ENCODE data around the gene TULP1. TPM values are rescaled to one million over a fixed set of nuclear protein-coding genes. Genes with fewer than 3 reads are reported as not detected.

The TULP1 gene
- total and polyA plus RNA-seq, 2 of the 13 experiments (the other 11 are each of a cell fraction or from before 2014, with no cell fraction given), result not detected

GRCh38 chr6:35505999-35506412, 6.7 kb downstream of the TULP1 start (continued):
- TF ChIP-seq IRF1 (CRISPR knock-in tag; IDR thresholded peaks at IDR 0.05; ENCODE audit: low read depth), result no peak
- no peak for TF ChIP-seq TBX3 (IDR thresholded peaks at IDR 0.05; ENCODE audit: borderline replicate concordance)
- TF ChIP-seq ZNF768 (CRISPR knock-in tag; IDR thresholded peaks at IDR 0.05), result peak; percentile 93
- TF ChIP-seq NRL (CRISPR knock-in tag; IDR thresholded peaks at IDR 0.05; ENCODE audit: borderline replicate concordance), result 0 out of 2 replicates have a peak, but pooled peaks have one; percentile 27
- no peak for TF ChIP-seq FOXM1 (CRISPR knock-in tag; IDR thresholded peaks at IDR 0.05)
- peak; percentile 39 for TF ChIP-seq IKZF4 (CRISPR knock-in tag; IDR thresholded peaks at IDR 0.05; ENCODE audit: borderline replicate concordance, low read depth, not compliant biosample characterization)
- TF ChIP-seq, protein P1, sequence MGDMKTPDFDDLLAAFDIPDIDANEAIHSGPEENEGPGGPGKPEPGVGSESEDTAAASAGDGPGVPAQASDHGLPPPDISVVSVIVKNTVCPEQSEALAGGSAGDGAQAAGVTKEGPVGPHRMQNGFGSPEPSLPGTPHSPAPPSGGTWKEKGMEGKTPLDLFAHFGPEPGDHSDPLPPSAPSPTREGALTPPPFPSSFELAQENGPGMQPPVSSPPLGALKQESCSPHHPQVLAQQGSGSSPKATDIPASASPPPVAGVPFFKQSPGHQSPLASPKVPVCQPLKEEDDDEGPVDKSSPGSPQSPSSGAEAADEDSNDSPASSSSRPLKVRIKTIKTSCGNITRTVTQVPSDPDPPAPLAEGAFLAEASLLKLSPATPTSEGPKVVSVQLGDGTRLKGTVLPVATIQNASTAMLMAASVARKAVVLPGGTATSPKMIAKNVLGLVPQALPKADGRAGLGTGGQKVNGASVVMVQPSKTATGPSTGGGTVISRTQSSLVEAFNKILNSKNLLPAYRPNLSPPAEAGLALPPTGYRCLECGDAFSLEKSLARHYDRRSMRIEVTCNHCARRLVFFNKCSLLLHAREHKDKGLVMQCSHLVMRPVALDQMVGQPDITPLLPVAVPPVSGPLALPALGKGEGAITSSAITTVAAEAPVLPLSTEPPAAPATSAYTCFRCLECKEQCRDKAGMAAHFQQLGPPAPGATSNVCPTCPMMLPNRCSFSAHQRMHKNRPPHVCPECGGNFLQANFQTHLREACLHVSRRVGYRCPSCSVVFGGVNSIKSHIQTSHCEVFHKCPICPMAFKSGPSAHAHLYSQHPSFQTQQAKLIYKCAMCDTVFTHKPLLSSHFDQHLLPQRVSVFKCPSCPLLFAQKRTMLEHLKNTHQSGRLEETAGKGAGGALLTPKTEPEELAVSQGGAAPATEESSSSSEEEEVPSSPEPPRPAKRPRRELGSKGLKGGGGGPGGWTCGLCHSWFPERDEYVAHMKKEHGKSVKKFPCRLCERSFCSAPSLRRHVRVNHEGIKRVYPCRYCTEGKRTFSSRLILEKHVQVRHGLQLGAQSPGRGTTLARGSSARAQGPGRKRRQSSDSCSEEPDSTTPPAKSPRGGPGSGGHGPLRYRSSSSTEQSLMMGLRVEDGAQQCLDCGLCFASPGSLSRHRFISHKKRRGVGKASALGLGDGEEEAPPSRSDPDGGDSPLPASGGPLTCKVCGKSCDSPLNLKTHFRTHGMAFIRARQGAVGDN (CRISPR knock-in tag; IDR thresholded peaks at IDR 0.05), result peak; percentile 59
- TF ChIP-seq, protein P2, sequence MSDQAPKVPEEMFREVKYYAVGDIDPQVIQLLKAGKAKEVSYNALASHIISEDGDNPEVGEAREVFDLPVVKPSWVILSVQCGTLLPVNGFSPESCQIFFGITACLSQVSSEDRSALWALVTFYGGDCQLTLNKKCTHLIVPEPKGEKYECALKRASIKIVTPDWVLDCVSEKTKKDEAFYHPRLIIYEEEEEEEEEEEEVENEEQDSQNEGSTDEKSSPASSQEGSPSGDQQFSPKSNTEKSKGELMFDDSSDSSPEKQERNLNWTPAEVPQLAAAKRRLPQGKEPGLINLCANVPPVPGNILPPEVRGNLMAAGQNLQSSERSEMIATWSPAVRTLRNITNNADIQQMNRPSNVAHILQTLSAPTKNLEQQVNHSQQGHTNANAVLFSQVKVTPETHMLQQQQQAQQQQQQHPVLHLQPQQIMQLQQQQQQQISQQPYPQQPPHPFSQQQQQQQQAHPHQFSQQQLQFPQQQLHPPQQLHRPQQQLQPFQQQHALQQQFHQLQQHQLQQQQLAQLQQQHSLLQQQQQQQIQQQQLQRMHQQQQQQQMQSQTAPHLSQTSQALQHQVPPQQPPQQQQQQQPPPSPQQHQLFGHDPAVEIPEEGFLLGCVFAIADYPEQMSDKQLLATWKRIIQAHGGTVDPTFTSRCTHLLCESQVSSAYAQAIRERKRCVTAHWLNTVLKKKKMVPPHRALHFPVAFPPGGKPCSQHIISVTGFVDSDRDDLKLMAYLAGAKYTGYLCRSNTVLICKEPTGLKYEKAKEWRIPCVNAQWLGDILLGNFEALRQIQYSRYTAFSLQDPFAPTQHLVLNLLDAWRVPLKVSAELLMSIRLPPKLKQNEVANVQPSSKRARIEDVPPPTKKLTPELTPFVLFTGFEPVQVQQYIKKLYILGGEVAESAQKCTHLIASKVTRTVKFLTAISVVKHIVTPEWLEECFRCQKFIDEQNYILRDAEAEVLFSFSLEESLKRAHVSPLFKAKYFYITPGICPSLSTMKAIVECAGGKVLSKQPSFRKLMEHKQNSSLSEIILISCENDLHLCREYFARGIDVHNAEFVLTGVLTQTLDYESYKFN (CRISPR knock-in tag; conservative IDR thresholded peaks at IDR 0.05), result no peak
- TF ChIP-seq GTF3A (CRISPR knock-in tag; conservative IDR thresholded peaks at IDR 0.05), result no peak
- TF ChIP-seq MED13 (CRISPR knock-in tag; IDR thresholded peaks at IDR 0.05), result no peak
- no peak for TF ChIP-seq NFE2L1 (CRISPR knock-in tag; IDR thresholded peaks at IDR 0.05; ENCODE audit: borderline replicate concordance)
- TF ChIP-seq, protein P3, sequence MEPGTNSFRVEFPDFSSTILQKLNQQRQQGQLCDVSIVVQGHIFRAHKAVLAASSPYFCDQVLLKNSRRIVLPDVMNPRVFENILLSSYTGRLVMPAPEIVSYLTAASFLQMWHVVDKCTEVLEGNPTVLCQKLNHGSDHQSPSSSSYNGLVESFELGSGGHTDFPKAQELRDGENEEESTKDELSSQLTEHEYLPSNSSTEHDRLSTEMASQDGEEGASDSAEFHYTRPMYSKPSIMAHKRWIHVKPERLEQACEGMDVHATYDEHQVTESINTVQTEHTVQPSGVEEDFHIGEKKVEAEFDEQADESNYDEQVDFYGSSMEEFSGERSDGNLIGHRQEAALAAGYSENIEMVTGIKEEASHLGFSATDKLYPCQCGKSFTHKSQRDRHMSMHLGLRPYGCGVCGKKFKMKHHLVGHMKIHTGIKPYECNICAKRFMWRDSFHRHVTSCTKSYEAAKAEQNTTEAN (CRISPR knock-in tag; conservative IDR thresholded peaks at IDR 0.05), result no peak
- no peak for TF ChIP-seq ZNF850 (CRISPR knock-in tag; conservative IDR thresholded peaks at IDR 0.05)
- no peak for TF ChIP-seq ZNF724P (CRISPR knock-in tag; IDR thresholded peaks at IDR 0.05; ENCODE audit: borderline replicate concordance)
- TF ChIP-seq RARG (CRISPR knock-in tag; IDR thresholded peaks at IDR 0.05; ENCODE audit: low read depth), result no peak
